Measurements from ENCODE around the gene RNU1-4.
"Not testable (repeated sequence)": the region's sequence is repeated elsewhere in the genome, so short reads cannot be mapped to it uniquely, and the experiment has no call there.

The RNU1-4 gene

DNA sequence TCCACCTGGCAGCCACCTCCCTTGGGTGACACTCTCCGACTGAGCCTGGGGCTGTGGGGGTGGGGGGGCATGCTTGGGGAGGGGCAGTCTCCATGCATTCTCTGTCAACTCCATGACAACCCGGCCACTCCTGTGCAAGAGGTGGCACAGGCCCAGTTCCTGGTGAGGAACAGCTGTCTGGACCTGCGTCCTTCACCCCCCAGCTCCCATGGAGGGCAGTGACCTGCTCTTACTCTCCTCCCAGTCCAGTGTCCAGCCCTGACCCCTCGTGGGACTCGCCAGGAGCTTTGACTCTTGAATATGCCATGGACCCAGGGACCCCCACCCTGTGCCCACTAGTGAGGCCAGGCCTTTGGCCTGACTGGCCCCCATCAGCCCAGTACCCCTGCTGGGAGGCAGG is 38.0 kb upstream of the RNU1-4 start:
- WGBS, 2 donors (ENCODE audit: extremely low coverage in 2 of 2, insufficient read length in 2 of 2, insufficient replicate concordance in 1 of 2), result no CpG with 5 or more reads among the region's 5 CpGs
- not testable (repeated sequence) for H2BK120ac ChIP-seq (ENCODE audit: low read depth, low read length)

GRCh38 chr1:16703141-16703540 is 37.2 kb upstream of the RNU1-4 start:
- not testable (repeated sequence) for H3K27me3 ChIP-seq (ENCODE audit: control insufficient read depth in 3 of 3, insufficient read depth in 3 of 3, low read depth in 1 of 3, low read length in 3 of 3); H2BK120ac ChIP-seq (ENCODE audit: low read depth, low read length); H3K27ac ChIP-seq (replicated peaks; ENCODE audit: low read length); H3K18ac ChIP-seq (ENCODE audit: low read length); H3K79me1 ChIP-seq (ENCODE audit: low read depth, low read length); H3K4ac ChIP-seq (ENCODE audit: low read length); H3K14ac ChIP-seq (ENCODE audit: low read length); H2BK15ac ChIP-seq (ENCODE audit: low read length); H2AK5ac ChIP-seq (ENCODE audit: low read depth, low read length); H3K4me2 ChIP-seq (ENCODE audit: insufficient read depth, low read length, poor library complexity, severe bottlenecking); H4K8ac ChIP-seq (ENCODE audit: low read depth, low read length); H2AFZ ChIP-seq (ENCODE audit: low read length); H3K36me3 ChIP-seq (replicated peaks in 1 of 2; ENCODE audit: control insufficient read depth in 2 of 2, insufficient read depth in 2 of 2, low read length in 2 of 2); DNase-seq (ENCODE audit: low spot score); H2BK5ac ChIP-seq (ENCODE audit: low read length); H3K4me3 ChIP-seq (ENCODE audit: low read length in 2 of 2); H3K9ac ChIP-seq (ENCODE audit: low read depth, low read length, poor library complexity); H3K9me3 ChIP-seq (replicated peaks in 1 of 2; ENCODE audit: control insufficient read depth in 2 of 2, insufficient read depth in 1 of 2, low read depth in 1 of 2, low read length in 2 of 2); H4K91ac ChIP-seq (ENCODE audit: low read depth, low read length, poor library complexity); H3K23ac ChIP-seq (ENCODE audit: low read depth, low read length, poor library complexity); H3K4me1 ChIP-seq (ENCODE audit: control insufficient read depth in 2 of 2, insufficient read depth in 1 of 2, low read depth in 1 of 2, low read length in 2 of 2); H2BK12ac ChIP-seq (ENCODE audit: low read length)
- no CpG with 5 or more reads among the region's 7 CpGs for WGBS, 2 donors (ENCODE audit: extremely low coverage in 2 of 2, insufficient read length in 2 of 2, insufficient replicate concordance in 1 of 2)

More for the DNA sequence above, 38.0 kb upstream of the RNU1-4 start:
- not testable (repeated sequence) for H4K8ac ChIP-seq (ENCODE audit: low read depth, low read length); H4K91ac ChIP-seq (ENCODE audit: low read depth, low read length, poor library complexity); H3K27ac ChIP-seq (replicated peaks; ENCODE audit: low read length); H2BK5ac ChIP-seq (ENCODE audit: low read length); DNase-seq (ENCODE audit: low spot score); H3K4me2 ChIP-seq (ENCODE audit: insufficient read depth, low read length, poor library complexity, severe bottlenecking); H2BK15ac ChIP-seq (ENCODE audit: low read length); H3K4me1 ChIP-seq (ENCODE audit: control insufficient read depth in 2 of 2, insufficient read depth in 1 of 2, low read depth in 1 of 2, low read length in 2 of 2); H2BK12ac ChIP-seq (ENCODE audit: low read length); H3K4me3 ChIP-seq (ENCODE audit: low read length in 2 of 2); H3K4ac ChIP-seq (ENCODE audit: low read length); H3K79me1 ChIP-seq (ENCODE audit: low read depth, low read length); H3K9ac ChIP-seq (ENCODE audit: low read depth, low read length, poor library complexity); H3K18ac ChIP-seq (ENCODE audit: low read length); H3K27me3 ChIP-seq (ENCODE audit: control insufficient read depth in 3 of 3, insufficient read depth in 3 of 3, low read depth in 1 of 3, low read length in 3 of 3); H2AFZ ChIP-seq (ENCODE audit: low read length); H3K9me3 ChIP-seq (replicated peaks in 1 of 2; ENCODE audit: control insufficient read depth in 2 of 2, insufficient read depth in 1 of 2, low read depth in 1 of 2, low read length in 2 of 2); H2AK5ac ChIP-seq (ENCODE audit: low read depth, low read length); H3K23ac ChIP-seq (ENCODE audit: low read depth, low read length, poor library complexity); H3K14ac ChIP-seq (ENCODE audit: low read length); H3K36me3 ChIP-seq (replicated peaks in 1 of 2; ENCODE audit: control insufficient read depth in 2 of 2, insufficient read depth in 2 of 2, low read length in 2 of 2)

DNA sequence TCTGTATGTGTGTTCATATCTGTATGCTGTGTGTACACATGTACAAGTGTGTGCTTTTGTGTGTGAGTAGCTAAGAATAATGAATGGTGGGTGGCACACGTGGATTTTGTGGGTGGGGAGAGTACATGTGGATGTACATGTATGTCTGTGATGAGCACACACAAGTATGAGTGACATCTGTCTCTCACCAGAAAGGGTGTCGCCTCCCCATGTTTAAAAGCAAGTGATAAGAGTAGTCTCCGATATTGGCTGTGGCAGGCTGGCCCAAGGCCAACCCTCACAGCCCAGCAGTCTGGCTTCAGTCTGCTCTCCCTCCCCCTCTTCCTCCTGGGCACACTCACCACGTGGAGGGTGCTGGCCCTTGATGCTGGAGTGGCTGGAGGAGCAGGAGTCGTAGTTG is 36.7 kb upstream of the RNU1-4 start:
- H3K9me3 ChIP-seq (replicated peaks in 1 of 2; ENCODE audit: control insufficient read depth in 2 of 2, insufficient read depth in 1 of 2, low read depth in 1 of 2, low read length in 2 of 2); H2BK15ac ChIP-seq (ENCODE audit: low read length); DNase-seq (ENCODE audit: low spot score); H4K8ac ChIP-seq (ENCODE audit: low read depth, low read length); H3K23ac ChIP-seq (ENCODE audit: low read depth, low read length, poor library complexity); H3K79me1 ChIP-seq (ENCODE audit: low read depth, low read length); H3K27me3 ChIP-seq (ENCODE audit: control insufficient read depth in 3 of 3, insufficient read depth in 3 of 3, low read depth in 1 of 3, low read length in 3 of 3); H3K4ac ChIP-seq (ENCODE audit: low read length); H2BK5ac ChIP-seq (ENCODE audit: low read length); H2AFZ ChIP-seq (ENCODE audit: low read length); H3K4me1 ChIP-seq (ENCODE audit: control insufficient read depth in 2 of 2, insufficient read depth in 1 of 2, low read depth in 1 of 2, low read length in 2 of 2); H3K36me3 ChIP-seq (replicated peaks in 1 of 2; ENCODE audit: control insufficient read depth in 2 of 2, insufficient read depth in 2 of 2, low read length in 2 of 2); H3K4me2 ChIP-seq (ENCODE audit: insufficient read depth, low read length, poor library complexity, severe bottlenecking); H2AK5ac ChIP-seq (ENCODE audit: low read depth, low read length); H4K91ac ChIP-seq (ENCODE audit: low read depth, low read length, poor library complexity); H2BK12ac ChIP-seq (ENCODE audit: low read length); H3K9ac ChIP-seq (ENCODE audit: low read depth, low read length, poor library complexity); H2BK120ac ChIP-seq (ENCODE audit: low read depth, low read length); H3K4me3 ChIP-seq (ENCODE audit: low read length in 2 of 2); H3K18ac ChIP-seq (ENCODE audit: low read length); H3K27ac ChIP-seq (replicated peaks; ENCODE audit: low read length); H3K14ac ChIP-seq (ENCODE audit: low read length): not testable (repeated sequence)
- no CpG with 5 or more reads among the region's 5 CpGs for WGBS, 2 donors (ENCODE audit: extremely low coverage in 2 of 2, insufficient read length in 2 of 2, insufficient replicate concordance in 1 of 2)

GRCh38 chr1:16704076-16704475 is 36.2 kb upstream of the RNU1-4 start:
- not testable (repeated sequence) for H3K18ac ChIP-seq (ENCODE audit: low read length); H3K4me1 ChIP-seq (ENCODE audit: control insufficient read depth in 2 of 2, insufficient read depth in 1 of 2, low read depth in 1 of 2, low read length in 2 of 2); H3K4me3 ChIP-seq (ENCODE audit: low read length in 2 of 2); H3K9me3 ChIP-seq (replicated peaks in 1 of 2; ENCODE audit: control insufficient read depth in 2 of 2, insufficient read depth in 1 of 2, low read depth in 1 of 2, low read length in 2 of 2); H2BK12ac ChIP-seq (ENCODE audit: low read length); H3K23ac ChIP-seq (ENCODE audit: low read depth, low read length, poor library complexity); H2AFZ ChIP-seq (ENCODE audit: low read length); H3K4ac ChIP-seq (ENCODE audit: low read length); H3K27me3 ChIP-seq (ENCODE audit: control insufficient read depth in 3 of 3, insufficient read depth in 3 of 3, low read depth in 1 of 3, low read length in 3 of 3); H3K9ac ChIP-seq (ENCODE audit: low read depth, low read length, poor library complexity); H3K4me2 ChIP-seq (ENCODE audit: insufficient read depth, low read length, poor library complexity, severe bottlenecking); H4K8ac ChIP-seq (ENCODE audit: low read depth, low read length); H3K36me3 ChIP-seq (replicated peaks in 1 of 2; ENCODE audit: control insufficient read depth in 2 of 2, insufficient read depth in 2 of 2, low read length in 2 of 2); H4K91ac ChIP-seq (ENCODE audit: low read depth, low read length, poor library complexity); H3K79me1 ChIP-seq (ENCODE audit: low read depth, low read length); H2BK15ac ChIP-seq (ENCODE audit: low read length); H2BK5ac ChIP-seq (ENCODE audit: low read length); H3K14ac ChIP-seq (ENCODE audit: low read length); DNase-seq (ENCODE audit: low spot score); H2AK5ac ChIP-seq (ENCODE audit: low read depth, low read length); H3K27ac ChIP-seq (replicated peaks; ENCODE audit: low read length); H2BK120ac ChIP-seq (ENCODE audit: low read depth, low read length)
- no CpG with 5 or more reads among the region's 13 CpGs for WGBS, 2 donors (ENCODE audit: extremely low coverage in 2 of 2, insufficient read length in 2 of 2, insufficient replicate concordance in 1 of 2)

All from neuronal stem cell (in vitro differentiated cells).